Testis (tissue), 3 donors: ENCODE data around the gene EEF2K. TPM values are rescaled to one million over a fixed set of nuclear protein-coding genes. Genes with fewer than 3 reads are reported as not detected.

Experiments
- DNase-seq: peaks from one replicate; pipeline ENCODE4 v3.0.0-alpha.2; 2019
- H3K27ac ChIP-seq, 2 donors: fragments of 200-600 bp; sonication (generic); one replicate each; pipeline ENCODE4 v1.5.1; 2019
- H3K27me3 ChIP-seq: fragments of 200-600 bp; sonication (generic); one replicate; pipeline ENCODE4 v1.5.1; 2019
- H3K36me3 ChIP-seq: fragments of 200-600 bp; sonication (generic); one replicate; pipeline ENCODE4 v1.5.1; 2017; ENCODE audit warnings: low read depth; ENCODE audit errors: missing control alignments
- H3K4me1 ChIP-seq: fragments of 200-600 bp; sonication (generic); one replicate; pipeline ENCODE4 v1.5.1; 2019
- H3K4me3 ChIP-seq, 2 donors: fragments of 200-600 bp; sonication (generic); one replicate each; pipeline ENCODE4 v1.5.1; 2017 to 2019
- H3K9me3 ChIP-seq: fragments of 200-600 bp; sonication (generic); one replicate; pipeline ENCODE4 v1.5.1; 2017
- CTCF ChIP-seq, 3 experiments: fragments of 450-650 bp in 2 of 3; fragments of 200-600 bp in 1 of 3; sonication (generic) in 1 of 3; IDR thresholded peaks; one replicate each; pipeline ENCODE4 v1.5.1; 2016 to 2019; ENCODE audit warnings: antibody characterized with exemption in 3 of 3, mild to moderate bottlenecking in 2 of 3, moderate library complexity in 1 of 3
- POLR2A ChIP-seq: fragments of 450-650 bp; IDR thresholded peaks from one replicate; pipeline ENCODE4 v1.6.1; 2017; ENCODE audit warnings: antibody characterized with exemption, mild to moderate bottlenecking, moderate library complexity
- WGBS, 2 donors: methylation state at CpG; one replicate each; pipeline ENCODE4 v1.1.5; 2018; 5-methylcytosine and 5-hydroxymethylcytosine counted together
- intact Hi-C: fragments of 100-400 bp; cut with DNase I; formaldehyde crosslinking; loops from one replicate; pipeline ENCODE4 v1.15.1; 2023; ENCODE audit warnings: low total_unique reads
- polyA plus RNA-seq: library from polyadenylated mRNA; stranded (reverse); fragments of 350-450 nt; fragmentation: Illumina TruSeq; extraction: RNeasy Lipid Tissue Mini Kit (QIAGEN cat#74804); gene quantifications from one replicate; pipeline ENCODE4 v1.2.3, GENCODE V29; 2014; ENCODE audit warnings: low read depth, low replicate concordance; ENCODE audit not compliant: insufficient read depth
- total RNA-seq, 2 donors: library from RNA; depleted of rRNA; stranded (reverse); fragments of >200 nt; gene quantifications; one replicate each; pipeline ENCODE4 v1.2.3, GENCODE V29; 2016

Gene EEF2K
- total and polyA plus RNA-seq, 3 donors from 2014 or later, result 6.6 to 11.1 (median 10.2) TPM

- intact Hi-C loops, result no loop called here
- no peak for DNase-seq
- Histone ChIP-seq H3K36me3 (no peaks in the 10 kb centered on the region), H3K27ac (no peak overlapping the region), H3K9me3 (no peaks in the 10 kb centered on the region), H3K4me1 (peaks cover 7% of the 10 kb centered on the region), H3K4me3 (no peak overlapping the region), H3K27me3 (no peaks in the 10 kb centered on the region)
- WGBS, 2 donors, result 94 to 96% methylated on average over 1 of the region's 1 CpG
- TF ChIP-seq POLR2A (no peak), CTCF (IDR thresholded peaks at IDR 0.05) (no peak)
Observed at GRCh38 chr16:22222998-22223397, 16.9 kb downstream of the EEF2K start.

- intact Hi-C loops, result no loop called here
- Histone ChIP-seq H3K9me3 (no peaks in the 10 kb centered on the region), H3K4me1 (peaks cover 7% of the 10 kb centered on the region), H3K27ac (peak overlapping the region in 1 of 2 donors; percentile 36), H3K27me3 (no peaks in the 10 kb centered on the region), H3K36me3 (no peaks in the 10 kb centered on the region), H3K4me3 (no peak overlapping the region)
- TF ChIP-seq CTCF (IDR thresholded peaks at IDR 0.05) (no peak), POLR2A (no peak)
- peak; percentile 41 for DNase-seq
- WGBS, 2 donors, result 37 to 48% methylated on average over 7 of the region's 7 CpGs
Observed at GRCh38 chr16:22225060-22225459, 19.0 kb downstream of the EEF2K start.

GRCh38 chr16:22229889-22230288 is 23.8 kb downstream of the EEF2K start:
- H3K36me3 ChIP-seq, result no peaks in the 10 kb centered on the region
- intact Hi-C loops, result no loop called here
- DNase-seq, result no peak
- TF ChIP-seq POLR2A (no peak), CTCF (IDR thresholded peaks at IDR 0.05) (no peak)
- no peak overlapping the region for H3K4me3 ChIP-seq
- WGBS, 2 donors, result 67 to 72% methylated on average over 7 of the region's 7 CpGs
- no peaks in the 10 kb centered on the region for H3K9me3 ChIP-seq
- no peak overlapping the region for H3K27ac ChIP-seq
- H3K4me1 ChIP-seq, result no peaks in the 10 kb centered on the region
- H3K27me3 ChIP-seq, result no peaks in the 10 kb centered on the region

- intact Hi-C loops, result no loop called here
- Histone ChIP-seq H3K36me3 (no peaks in the 10 kb centered on the region), H3K27ac (no peak overlapping the region), H3K9me3 (no peaks in the 10 kb centered on the region), H3K4me3 (no peak overlapping the region), H3K27me3 (no peaks in the 10 kb centered on the region), H3K4me1 (peaks cover 2% of the 10 kb centered on the region)
- no peak for TF ChIP-seq POLR2A
- TF ChIP-seq CTCF (IDR thresholded peaks at IDR 0.05), result no peak
- no peak for DNase-seq
- 92 to 93% methylated on average over 12 to 14 of the region's 14 CpGs for WGBS, 2 donors
Observed at GRCh38 chr16:22232277-22233036, 26.4 kb downstream of the EEF2K start.

- Histone ChIP-seq H3K4me3 (no peak overlapping the region), H3K36me3 (no peaks in the 10 kb centered on the region), H3K9me3 (no peaks in the 10 kb centered on the region), H3K4me1 (peaks cover 2% of the 10 kb centered on the region), H3K27ac (no peak overlapping the region), H3K27me3 (no peaks in the 10 kb centered on the region)
- intact Hi-C loops, result no loop called here
- WGBS, 2 donors, result 86 to 88% methylated on average over 6 of the region's 6 CpGs
- no peak for DNase-seq
- TF ChIP-seq CTCF (IDR thresholded peaks at IDR 0.05), result no peak
- TF ChIP-seq POLR2A, result no peak
Observed at GRCh38 chr16:22233037-22233372, 26.9 kb downstream of the EEF2K start.
